Spleen (tissue), 7 donors: ENCODE results near the gene SUSD3.

ENCODE experiments used
- POLR2A ChIP-seq, 3 donors: fragments of 450-650 bp; IDR thresholded peaks; one replicate each; pipeline ENCODE4 v1.5.1; 2017; ENCODE audit warnings: antibody characterized with exemption in 3 of 3, mild to moderate bottlenecking in 1 of 3
- POLR2AphosphoS5 ChIP-seq, 3 donors: sonication (generic); formaldehyde crosslinking; IDR thresholded peaks; one replicate each; pipeline ENCODE4 v1.5.1; 2017; ENCODE audit warnings: antibody characterized with exemption in 3 of 3
- TF ChIP-seq, protein P1 (sequence below), 11 experiments: fragments of 200-600 bp in 7 of 11; fragments of 450-650 bp in 4 of 11; sonication (generic) in 4 of 11; IDR thresholded peaks in 8 of 11; conservative IDR thresholded peaks in 3 of 11; 1 replicate in 7 of 11; 2 replicates in 4 of 11; pipeline versions ENCODE4 v1.4.0 to v1.8.0; 2016 to 2021; ENCODE audit warnings: antibody characterized with exemption in 11 of 11, inconsistent platforms in 4 of 11, mild to moderate bottlenecking in 1 of 11
- donor health status: DM: no; HTN: no; CAD: no; lungs with moderate emphysema.
- donor health status: DM: no; HTN: no; CAD: no.
- donor health status: DM: no; HTN: no; CAD: no.

DNA sequence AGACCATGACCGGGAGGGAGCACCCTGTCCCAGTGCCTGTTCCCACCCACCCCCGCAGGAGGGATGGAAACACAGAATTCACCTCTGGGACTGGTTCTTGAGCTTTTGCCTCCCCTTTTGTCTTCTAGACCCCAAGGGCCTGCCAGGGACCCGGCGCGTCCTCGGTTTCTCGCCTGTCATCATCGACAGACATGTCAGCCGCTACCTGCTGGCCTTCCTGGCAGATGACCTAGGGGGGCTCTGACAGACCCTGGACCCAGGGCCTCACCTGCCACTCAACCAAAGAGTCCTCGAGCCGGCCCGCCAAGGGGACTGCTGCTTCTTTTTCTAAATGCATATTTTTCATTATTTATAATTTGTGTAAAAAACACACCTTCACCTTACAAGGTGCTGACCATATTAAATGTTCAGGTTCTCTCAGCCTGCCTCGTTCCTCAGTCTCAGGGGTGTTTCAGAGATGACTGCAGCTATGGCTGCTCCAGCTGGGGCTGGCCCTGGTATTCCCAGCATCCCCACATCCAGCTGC is 54.4 kb downstream of the SUSD3 start:
- no peak for TF ChIP-seq POLR2AphosphoS5 (IDR thresholded peaks at IDR 0.05)
- no peak for TF ChIP-seq POLR2A (IDR thresholded peaks at IDR 0.05)
- TF ChIP-seq, protein P1, sequence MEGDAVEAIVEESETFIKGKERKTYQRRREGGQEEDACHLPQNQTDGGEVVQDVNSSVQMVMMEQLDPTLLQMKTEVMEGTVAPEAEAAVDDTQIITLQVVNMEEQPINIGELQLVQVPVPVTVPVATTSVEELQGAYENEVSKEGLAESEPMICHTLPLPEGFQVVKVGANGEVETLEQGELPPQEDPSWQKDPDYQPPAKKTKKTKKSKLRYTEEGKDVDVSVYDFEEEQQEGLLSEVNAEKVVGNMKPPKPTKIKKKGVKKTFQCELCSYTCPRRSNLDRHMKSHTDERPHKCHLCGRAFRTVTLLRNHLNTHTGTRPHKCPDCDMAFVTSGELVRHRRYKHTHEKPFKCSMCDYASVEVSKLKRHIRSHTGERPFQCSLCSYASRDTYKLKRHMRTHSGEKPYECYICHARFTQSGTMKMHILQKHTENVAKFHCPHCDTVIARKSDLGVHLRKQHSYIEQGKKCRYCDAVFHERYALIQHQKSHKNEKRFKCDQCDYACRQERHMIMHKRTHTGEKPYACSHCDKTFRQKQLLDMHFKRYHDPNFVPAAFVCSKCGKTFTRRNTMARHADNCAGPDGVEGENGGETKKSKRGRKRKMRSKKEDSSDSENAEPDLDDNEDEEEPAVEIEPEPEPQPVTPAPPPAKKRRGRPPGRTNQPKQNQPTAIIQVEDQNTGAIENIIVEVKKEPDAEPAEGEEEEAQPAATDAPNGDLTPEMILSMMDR (IDR thresholded peaks at IDR 0.05 in 8 of 11, conservative IDR thresholded peaks at IDR 0.05 in 3 of 11), result no peak
